HG02970 (cell line): ENCODE measurements around the gene PLB1.

ENCODE experiments used
- ATAC-seq: cut with Tn5 transposase; IDR thresholded peaks from one replicate; pipeline ENCODE4 v1.9.1; 2021; ENCODE audit warnings: mild to moderate bottlenecking, moderate library complexity, moderate number of reproducible peaks; ENCODE audit not compliant: unreplicated experiment, low FRiP score

PLB1 gene, protein sequence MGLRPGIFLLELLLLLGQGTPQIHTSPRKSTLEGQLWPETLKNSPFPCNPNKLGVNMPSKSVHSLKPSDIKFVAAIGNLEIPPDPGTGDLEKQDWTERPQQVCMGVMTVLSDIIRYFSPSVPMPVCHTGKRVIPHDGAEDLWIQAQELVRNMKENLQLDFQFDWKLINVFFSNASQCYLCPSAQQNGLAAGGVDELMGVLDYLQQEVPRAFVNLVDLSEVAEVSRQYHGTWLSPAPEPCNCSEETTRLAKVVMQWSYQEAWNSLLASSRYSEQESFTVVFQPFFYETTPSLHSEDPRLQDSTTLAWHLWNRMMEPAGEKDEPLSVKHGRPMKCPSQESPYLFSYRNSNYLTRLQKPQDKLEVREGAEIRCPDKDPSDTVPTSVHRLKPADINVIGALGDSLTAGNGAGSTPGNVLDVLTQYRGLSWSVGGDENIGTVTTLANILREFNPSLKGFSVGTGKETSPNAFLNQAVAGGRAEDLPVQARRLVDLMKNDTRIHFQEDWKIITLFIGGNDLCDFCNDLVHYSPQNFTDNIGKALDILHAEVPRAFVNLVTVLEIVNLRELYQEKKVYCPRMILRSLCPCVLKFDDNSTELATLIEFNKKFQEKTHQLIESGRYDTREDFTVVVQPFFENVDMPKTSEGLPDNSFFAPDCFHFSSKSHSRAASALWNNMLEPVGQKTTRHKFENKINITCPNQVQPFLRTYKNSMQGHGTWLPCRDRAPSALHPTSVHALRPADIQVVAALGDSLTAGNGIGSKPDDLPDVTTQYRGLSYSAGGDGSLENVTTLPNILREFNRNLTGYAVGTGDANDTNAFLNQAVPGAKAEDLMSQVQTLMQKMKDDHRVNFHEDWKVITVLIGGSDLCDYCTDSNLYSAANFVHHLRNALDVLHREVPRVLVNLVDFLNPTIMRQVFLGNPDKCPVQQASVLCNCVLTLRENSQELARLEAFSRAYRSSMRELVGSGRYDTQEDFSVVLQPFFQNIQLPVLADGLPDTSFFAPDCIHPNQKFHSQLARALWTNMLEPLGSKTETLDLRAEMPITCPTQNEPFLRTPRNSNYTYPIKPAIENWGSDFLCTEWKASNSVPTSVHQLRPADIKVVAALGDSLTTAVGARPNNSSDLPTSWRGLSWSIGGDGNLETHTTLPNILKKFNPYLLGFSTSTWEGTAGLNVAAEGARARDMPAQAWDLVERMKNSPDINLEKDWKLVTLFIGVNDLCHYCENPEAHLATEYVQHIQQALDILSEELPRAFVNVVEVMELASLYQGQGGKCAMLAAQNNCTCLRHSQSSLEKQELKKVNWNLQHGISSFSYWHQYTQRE (N-terminal part only)

DNA sequence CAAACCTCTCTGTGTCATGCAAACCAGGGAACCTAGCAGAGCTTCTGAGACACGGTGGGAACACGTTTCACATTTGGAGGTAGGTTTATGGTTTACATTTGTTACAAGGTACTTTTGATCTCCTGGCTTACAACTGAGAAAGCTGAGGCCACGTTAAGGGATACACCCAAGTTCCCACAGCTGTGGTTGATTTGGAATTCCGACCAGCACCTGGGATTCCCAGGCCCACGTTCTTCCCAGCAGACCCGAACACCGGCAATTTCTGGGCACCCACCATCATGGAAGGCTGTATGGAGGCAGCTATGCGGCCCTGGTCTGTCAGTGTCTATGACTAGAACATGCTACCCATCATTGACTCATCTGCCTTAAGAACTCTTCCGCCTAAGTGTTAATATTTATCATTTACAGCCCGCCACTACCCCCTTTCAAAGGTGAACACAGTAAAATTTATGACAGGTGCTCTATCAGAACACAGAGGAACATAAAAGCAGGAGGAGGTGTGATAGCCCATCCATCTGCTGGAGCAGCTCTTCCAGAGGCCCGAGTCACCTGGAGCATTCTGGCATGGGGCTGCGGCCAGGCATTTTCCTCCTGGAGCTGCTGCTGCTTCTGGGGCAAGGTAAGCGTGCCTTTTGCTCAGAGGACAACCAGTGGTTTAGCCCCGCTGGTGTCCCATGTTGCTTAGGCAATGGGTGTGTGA is at the start of gene PLB1:
PLB1 (plus strand) TSS at position 510 of the 700 bp plus-strand sequence; CDS start at position 565, 55 bp downstream.
- no peak for ATAC-seq

DNA sequence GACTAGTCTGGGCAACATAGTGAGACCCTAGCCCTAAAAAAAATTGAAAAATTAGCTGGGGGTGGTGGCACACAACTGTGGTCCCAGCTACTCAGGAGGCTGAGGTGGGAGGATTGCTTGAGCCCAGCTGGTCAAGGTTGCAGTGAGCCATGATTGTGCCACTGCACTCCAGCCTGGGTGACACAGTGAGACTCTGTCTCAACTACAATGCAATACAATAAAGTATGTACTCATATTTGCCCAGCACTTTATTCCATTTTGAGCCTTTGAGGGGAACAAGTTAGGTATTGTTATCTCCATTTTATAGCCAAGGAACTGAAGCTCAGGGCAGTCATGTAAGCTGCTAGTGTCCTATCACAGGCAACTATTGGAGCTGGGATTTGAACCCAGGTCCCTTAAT is 49.3 kb upstream of the PLB1 start:
- no peak for ATAC-seq

DNA sequence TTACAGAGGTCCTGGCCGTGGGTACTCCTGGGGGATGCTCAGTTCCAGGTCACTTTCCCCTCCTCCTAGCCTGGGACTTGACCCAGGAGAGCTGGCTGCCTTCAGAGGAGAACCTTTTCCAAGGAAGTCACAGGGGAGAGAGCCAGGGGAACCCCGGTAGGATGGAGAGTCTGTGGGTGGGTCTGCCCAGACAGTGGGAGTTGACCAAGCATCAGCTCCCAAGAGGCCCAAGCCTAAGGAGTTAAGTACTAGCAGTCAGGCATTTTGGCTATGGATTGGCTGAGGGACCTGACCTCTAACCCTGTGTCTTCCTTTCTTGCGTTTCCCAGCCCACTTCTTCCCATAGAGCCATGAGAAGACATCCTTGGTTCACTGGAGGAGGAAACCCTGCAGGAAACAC is 48.8 kb upstream of the PLB1 start:
- no peak for ATAC-seq

DNA sequence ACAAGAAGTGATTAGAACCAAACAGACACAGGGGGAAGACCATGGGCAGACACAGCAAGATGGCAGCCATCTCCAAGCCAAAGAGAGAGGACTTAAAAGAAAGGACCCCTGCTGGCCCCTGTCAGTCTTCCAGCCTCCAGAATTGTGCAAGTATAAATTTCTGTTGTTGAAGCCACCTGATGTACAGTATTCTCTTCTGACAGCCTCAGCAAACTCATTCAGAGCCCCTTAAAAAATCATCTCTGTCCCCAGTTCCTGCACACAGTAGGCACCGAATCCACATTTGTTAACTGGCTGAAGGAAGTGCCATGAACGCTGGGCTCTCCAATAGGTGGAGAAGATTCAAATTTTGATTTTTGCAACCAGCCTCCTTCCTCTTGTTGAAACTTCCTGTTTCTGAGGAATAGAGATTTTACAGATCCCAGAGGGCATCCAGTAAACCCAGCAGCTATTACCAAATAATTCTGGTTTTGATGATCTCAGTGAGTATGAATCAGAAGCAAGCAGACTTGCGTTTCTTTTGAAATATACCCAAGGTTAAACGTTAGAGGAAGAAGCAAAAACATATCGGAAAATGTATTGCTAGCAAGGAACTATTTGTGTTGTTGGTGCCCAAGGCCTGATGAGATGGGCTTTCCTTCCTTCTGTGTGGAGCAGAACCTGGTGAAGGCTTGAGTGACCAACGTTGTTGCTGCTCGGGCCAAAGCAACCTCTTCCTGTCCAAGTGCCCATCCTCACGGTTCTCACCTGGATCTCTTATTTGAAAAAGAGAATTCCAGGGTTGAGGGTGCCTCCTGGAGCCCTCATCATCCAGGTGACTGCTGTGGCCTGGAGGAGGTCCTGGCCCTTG is 47.7 kb upstream of the PLB1 start:
- no peak for ATAC-seq

DNA sequence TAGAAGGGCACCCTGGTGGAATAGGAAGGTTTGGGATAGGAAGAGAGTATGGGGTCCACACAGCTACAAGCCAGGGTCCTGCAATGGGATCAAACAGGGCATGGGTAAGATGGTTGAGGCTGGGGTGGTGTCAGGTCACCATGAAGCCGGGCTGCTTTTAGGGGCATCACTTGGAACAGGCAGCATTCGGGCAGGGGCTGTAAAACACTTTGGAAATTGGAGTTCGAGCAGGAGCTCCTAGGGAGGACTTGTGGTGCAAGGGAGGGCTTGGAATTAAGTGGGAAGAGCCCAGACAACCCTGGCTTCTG is 47.1 kb upstream of the PLB1 start:
- no peak for ATAC-seq

DNA sequence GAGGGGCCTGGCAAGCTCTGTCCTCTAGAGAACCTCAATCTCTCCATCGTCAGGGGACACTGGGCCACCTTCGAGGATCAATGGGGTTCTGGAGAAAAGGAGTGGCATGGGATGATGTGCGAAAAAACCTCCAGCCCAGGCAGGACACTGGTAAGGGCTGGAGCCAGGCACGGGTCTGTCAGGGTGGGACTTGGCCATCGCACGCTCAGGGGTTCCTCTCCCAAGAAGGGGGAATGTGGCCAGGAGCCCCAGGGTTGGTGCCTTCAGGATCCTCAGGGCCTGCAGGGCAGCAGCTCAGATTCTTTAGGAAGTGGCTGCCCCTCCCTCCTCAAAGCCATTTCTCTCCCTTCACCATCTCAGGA is 46.8 kb upstream of the PLB1 start:
- ATAC-seq = no peak

DNA sequence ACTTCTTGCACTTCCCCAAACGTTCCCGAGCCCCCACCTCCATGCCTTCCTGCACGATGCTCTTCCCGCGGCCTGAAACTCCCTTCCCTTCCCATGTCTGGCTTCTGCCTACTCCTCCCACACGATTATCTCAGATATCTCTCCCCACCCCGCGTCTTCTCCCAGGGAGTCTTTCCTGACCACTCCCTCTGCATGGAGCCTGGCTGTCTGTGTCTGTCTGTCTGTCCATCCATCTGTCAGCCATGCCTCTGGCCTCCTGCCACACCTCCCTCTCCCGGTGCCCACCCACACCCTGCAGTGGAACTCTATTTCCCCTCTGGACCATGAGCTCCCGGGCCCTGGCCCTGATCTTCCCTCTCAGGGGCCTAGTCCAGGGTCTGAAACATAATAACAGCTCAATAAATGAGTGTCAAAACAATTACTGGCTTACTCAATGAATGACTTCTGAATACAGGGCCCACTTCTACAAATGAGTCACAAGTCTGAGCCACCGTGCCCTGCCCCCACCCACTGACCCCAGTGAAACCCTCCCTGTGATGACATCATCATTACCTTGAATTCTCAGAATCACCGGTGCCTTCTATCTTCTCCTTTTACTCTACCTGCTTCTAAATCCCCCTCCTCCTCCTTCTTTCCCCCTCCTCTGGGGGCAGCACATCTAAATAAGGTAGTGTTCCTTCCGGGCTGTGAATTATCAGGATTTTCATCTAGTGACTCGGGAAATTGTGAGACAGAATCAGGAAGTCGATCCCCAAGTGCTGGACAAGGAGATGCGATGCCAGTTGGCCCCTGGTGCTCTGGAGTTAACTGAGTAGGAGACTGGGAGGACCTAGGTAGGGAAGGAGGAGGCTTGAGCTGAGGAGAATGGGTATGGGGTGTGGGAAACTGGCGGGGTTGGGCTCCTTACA is 46.1 kb upstream of the PLB1 start:
- no peak for ATAC-seq

DNA sequence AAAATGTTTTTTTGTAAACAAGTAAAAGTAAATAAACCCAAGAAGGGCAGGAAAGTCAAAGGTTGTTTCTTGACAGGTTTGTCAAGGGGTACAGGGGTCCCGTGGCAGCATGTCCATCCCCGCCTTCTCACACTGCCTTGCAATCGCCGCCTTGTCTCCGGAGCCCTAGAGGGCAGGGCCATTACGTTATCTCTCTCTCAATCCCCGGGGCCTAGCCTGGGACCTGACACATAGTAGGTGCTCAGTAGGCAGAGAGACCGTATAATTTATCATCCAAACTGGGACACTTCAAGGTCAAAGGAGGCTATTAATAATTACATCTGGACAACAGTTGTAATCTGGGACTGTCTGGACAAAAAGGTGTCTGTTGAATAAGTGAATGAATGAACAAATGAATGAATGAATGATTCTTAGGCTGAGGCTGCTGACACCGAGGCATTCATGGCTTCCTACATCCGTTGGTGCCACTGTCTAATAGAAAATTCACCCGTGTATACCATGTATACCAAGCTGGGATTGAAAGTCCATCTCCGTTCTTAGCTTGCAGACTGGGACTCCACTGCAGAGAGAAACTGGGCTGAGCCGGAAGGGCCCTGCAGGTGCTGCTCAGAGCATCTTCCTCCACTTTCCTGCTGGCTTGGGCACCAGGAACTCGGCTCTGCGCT is 44.8 kb upstream of the PLB1 start:
- no peak for ATAC-seq

DNA sequence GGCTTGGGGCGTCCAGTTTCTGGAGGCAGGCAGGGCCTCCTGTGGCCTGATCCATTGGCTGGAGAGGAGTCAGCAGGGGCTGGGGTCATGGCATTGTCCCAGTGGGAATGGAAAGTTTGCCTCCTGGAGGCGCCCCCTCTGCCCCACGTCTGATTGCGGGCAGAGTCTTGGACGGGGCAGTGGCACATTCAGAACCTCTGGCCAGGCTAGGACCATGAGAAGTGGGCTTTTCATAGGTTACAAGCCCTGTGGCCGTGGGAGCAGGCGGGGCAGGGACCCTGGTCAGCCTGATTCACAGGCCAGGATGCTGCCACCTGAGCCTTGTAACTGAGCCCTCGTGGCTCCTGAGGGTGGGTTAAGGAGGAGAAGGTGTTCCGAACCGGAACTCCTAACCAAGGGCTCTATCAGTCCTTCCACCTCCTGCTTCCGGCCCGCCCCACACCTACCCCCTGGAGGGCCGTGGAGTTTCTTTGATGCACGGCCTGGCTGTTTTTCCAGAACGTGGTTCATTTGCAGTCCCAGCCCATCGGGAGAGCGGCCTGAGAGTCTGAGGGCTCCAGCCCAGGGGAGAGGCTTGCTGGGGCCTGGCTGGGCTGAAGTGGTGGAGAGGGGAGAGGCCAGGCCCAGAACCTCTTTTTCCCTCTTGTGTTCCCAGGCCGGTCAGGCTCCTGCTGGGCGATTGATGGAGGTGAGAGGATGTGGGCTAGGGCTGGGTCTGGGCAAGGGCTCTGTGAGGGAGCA is 43.9 kb upstream of the PLB1 start:
- ATAC-seq = no peak

DNA sequence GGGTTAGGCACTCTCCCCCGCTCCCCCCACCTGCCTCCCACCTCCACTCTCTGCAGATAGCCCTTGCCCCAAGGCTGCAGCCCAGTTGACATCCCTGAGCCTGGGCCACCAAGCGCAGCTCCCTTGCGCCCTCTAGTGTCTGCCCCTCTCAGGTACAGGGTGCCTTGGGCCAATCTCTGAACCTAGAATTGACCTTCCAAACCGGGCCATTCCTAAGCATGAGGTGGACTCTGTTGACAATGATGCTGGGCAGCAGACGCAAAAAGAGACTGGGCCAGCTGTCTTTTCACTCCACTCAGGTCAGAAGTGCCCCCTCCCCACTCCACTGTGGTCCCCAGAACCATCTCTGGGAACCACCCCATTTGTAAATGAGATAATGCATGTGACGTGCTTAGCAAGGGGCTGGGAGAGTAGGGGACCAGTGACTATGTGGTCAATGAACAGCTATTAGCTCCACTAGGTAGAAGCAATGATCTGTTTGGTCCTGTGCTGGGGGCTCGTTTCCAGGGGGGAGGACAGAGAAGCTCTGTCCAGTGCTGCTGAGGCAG is 43.3 kb upstream of the PLB1 start:
- no peak for ATAC-seq

DNA sequence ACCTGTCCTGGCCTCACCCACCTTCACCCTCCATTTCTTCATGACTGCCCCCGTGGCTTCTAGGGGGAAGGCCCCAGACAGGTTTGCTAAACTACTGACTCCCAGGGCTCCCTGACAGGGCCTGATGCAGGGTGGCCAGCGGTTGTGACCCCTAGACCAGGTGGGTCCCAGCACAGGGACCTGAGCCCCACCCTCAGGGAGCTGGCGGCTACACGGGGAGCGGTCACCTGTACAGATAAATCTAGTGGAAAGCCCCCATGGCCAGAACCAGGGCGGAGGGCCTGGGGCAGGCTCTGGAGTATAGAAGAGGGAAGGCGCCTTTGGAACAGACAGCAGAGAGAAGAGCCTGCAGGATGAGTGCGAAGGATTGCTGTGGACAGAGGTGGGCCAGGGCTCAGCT is 42.5 kb upstream of the PLB1 start:
- no peak for ATAC-seq

DNA sequence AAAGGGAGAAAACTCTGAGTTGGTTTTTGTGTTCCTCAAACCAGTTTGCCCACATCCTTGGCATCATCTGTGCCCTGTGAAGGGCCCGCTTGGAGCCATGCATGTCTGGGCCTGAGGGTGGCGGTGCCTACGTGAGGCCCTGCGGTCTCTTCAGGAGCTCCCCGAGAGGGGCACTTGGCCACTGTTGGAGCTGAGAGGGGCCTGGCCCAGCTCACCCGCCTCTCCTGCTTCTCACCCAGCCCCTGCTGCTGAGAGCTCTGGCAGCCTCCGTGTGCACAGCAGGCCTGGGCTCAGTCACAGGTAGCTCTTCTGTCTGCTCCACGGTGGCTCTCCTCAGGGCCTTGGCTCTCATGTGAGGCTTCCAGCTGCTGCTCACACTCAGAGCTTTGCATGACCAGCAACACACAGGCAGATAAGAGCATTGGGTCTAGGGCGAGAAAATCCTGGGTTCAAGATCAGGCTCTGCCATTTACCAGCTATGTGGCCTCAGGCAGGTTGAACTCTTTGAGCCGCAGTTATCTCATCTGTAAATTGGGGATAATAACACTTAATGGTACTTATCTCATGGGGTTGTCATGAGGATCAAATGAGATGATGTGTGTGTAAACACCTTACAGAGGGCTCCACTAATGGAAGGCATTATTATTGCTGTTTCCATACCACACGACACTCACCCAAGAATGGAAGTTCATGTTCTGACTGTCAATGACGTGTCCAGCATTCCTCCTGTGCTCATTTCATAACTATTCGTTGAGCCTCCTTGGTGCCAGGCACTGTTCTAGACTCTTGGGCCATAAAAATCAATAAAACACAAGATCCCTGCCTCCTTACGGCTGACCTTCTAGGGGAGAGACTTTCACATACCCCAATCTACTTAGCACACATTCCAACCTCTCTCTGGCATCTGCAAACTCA is 41.6 kb upstream of the PLB1 start:
- ATAC-seq = no peak

DNA sequence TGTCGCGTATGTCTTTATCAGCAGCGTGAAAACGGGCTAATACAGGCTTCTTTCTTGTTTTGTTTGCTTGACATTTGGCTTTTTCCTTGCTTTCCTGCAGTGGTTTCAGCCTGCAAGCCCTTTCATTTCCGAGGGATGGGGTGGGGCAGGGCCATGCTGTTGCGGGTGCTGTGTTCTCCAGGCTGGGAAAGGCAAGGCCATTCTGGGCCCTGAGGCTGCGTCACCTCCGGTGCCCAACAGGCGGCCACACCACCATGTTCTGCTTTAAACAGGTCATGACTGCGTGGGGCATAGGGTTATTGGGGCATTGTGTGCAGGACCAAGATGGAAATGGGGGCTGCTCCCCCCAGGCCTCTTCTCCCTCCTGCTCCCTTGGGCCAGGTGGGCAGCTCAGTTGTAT is 38.6 kb upstream of the PLB1 start:
- ATAC-seq = no peak

DNA sequence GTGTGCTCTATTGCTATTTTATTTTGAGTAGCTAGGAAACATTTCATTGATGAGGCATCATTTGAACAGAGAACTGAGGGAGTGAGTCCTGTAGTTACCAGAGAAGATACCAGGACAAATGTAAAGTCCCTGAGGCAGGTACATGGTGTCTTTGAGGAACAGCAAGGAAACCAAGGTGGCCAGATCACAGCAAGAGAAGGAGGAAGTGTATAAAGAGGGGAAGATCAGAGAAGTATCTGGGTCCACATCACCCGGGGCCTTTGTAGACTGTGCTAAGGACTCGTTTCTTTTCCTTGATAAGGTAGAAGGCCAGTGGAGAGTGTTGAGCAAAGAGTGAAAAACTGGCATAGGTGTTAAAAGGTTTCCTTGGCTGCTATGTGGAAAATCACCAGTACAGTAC is 34.8 kb upstream of the PLB1 start:
- no peak for ATAC-seq

DNA sequence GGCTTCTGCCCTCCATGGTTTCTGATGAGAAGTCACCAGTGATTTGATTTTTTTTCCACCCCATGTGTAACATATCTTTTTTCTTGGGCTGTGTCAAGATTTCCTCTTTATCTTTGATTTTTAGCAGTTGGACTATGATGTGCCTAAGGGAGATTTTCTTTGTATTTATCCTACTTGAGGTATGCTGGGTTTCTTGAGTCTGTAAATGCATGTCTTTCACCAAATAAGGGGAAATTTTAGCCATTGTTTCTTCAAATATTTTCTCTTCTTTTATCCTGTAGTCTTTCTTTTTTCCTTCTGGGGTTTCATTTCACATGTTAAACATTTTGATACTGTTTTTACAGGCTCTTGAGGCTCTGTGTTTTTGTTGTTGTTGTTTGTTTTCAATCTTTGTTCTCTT is 33.7 kb upstream of the PLB1 start:
- no peak for ATAC-seq

DNA sequence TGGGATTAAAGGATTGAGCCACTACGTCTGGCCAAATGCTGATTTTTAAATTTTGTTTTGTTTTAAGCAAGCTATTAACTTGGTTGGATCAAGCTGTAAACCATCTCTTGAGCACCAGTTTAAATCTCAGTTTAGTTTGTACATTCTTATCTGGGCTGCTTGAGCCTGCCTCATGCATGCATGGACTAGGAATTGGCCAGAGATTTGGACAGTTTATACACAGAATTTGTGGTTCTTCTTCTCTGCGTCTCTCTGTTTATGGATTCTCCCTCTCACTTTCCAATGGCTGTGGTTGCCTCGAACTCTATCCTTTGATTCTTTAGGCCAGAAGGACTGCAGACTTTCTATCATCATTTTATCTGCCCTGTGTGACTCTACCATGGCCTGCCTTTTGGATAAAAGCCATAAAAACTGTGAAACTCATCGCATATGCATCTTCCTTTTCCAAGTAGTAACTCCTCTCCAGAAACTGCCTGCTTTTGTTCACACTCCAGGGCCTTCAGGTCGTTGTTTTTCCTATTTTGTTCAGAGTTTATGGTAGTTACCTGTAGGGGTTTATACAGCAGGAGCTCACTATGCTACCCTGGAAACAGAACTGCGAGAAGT is 32.5 kb upstream of the PLB1 start:
- no peak for ATAC-seq
